SK-N-SH treated with all-trans-retinoic acid at 6 μM for 48 hours (cell line): ENCODE data around the gene BMPR2.

Experiments
- ATAC-seq: fragments of 200-7000 bp; cut with Tn5 transposase; 3 replicates; pipeline ENCODE4 v1.9.1; 2020; ENCODE audit warnings: mild to moderate bottlenecking, moderate library complexity
- ARNTL ChIP-seq: fragments of 450-650 bp; formaldehyde crosslinking; IDR thresholded peaks from 2 replicates; pipeline ENCODE4 v1.5.0; 2020; ENCODE audit warnings: low read depth, mild to moderate bottlenecking, moderate library complexity, borderline replicate concordance
- CREB5 ChIP-seq: fragments of 250-450 bp; sonication (Bioruptor Pico); IDR thresholded peaks from 2 replicates; pipeline ENCODE4 v1.5.1; 2020; ENCODE audit warnings: low read depth, mild to moderate bottlenecking, moderate library complexity
- CSDC2 ChIP-seq: fragments of 250-450 bp; sonication (Bioruptor Pico); IDR thresholded peaks from 2 replicates; pipeline ENCODE4 v1.5.0; 2020; ENCODE audit warnings: mild to moderate bottlenecking, moderate library complexity
- CSRNP3 ChIP-seq: fragments of 250-450 bp; sonication (Bioruptor Pico); IDR thresholded peaks from 2 replicates; pipeline ENCODE4 v1.5.1; 2021; ENCODE audit warnings: mild to moderate bottlenecking, moderate library complexity
- ESRRG ChIP-seq: fragments of 250-450 bp; sonication (Bioruptor Pico); IDR thresholded peaks from 2 replicates; pipeline ENCODE4 v1.6.1; 2021; ENCODE audit warnings: mild to moderate bottlenecking
- GLIS3 ChIP-seq: fragments of 250-450 bp; sonication (Bioruptor Pico); IDR thresholded peaks from 2 replicates; pipeline ENCODE4 v1.5.0; 2020; ENCODE audit warnings: mild to moderate bottlenecking, moderate library complexity
- ISL1 ChIP-seq: fragments of 250-450 bp; sonication (Bioruptor Pico); IDR thresholded peaks from 2 replicates; pipeline ENCODE4 v2.1.2; 2022; ENCODE audit warnings: mild to moderate bottlenecking, moderate library complexity
- PATZ1 ChIP-seq: fragments of 250-450 bp; sonication (Bioruptor Pico); IDR thresholded peaks from 2 replicates; pipeline ENCODE4 v1.8.0; 2020; ENCODE audit warnings: mild to moderate bottlenecking, moderate library complexity, borderline replicate concordance
- POU6F1 ChIP-seq: fragments of 250-450 bp; sonication (Bioruptor Pico); IDR thresholded peaks from 2 replicates; pipeline ENCODE4 v1.8.0; 2021; ENCODE audit warnings: low read depth, mild to moderate bottlenecking, moderate library complexity, borderline replicate concordance
- PPARA ChIP-seq: fragments of 250-450 bp; sonication (Bioruptor Pico); IDR thresholded peaks from 2 replicates; pipeline ENCODE4 v1.5.0; 2020; ENCODE audit warnings: mild to moderate bottlenecking, borderline replicate concordance
- RARB ChIP-seq: fragments of 250-450 bp; sonication (Bioruptor Pico); IDR thresholded peaks from 2 replicates; pipeline ENCODE4 v1.8.0; 2021; ENCODE audit warnings: mild to moderate bottlenecking, moderate library complexity
- SNAI2 ChIP-seq: fragments of 250-450 bp; sonication (Bioruptor Pico); IDR thresholded peaks from 2 replicates; pipeline ENCODE4 v1.5.0; 2020; ENCODE audit warnings: mild to moderate bottlenecking, moderate library complexity
- TCF4 ChIP-seq: fragments of 250-450 bp; sonication (Bioruptor Pico); IDR thresholded peaks from 2 replicates; pipeline ENCODE4 v1.8.0; 2021; ENCODE audit warnings: mild to moderate bottlenecking, moderate library complexity, borderline replicate concordance
- TOX ChIP-seq: fragments of 250-450 bp; sonication (Bioruptor Pico); IDR thresholded peaks from 2 replicates; pipeline ENCODE4 v1.8.0; 2021; ENCODE audit warnings: mild to moderate bottlenecking, moderate library complexity, borderline replicate concordance
- TSHZ2 ChIP-seq: fragments of 250-450 bp; sonication (Bioruptor Pico); IDR thresholded peaks from 2 replicates; pipeline ENCODE4 v1.5.0; 2020; ENCODE audit warnings: mild to moderate bottlenecking, moderate library complexity
- ZC3H10 ChIP-seq: fragments of 250-450 bp; sonication (Bioruptor Pico); IDR thresholded peaks from 2 replicates; pipeline ENCODE4 v1.5.1; 2021; ENCODE audit warnings: mild to moderate bottlenecking, moderate library complexity
- ZNF565 ChIP-seq: fragments of 450-650 bp; formaldehyde crosslinking; conservative IDR thresholded peaks from 2 replicates; pipeline ENCODE4 v1.5.0; 2020; ENCODE audit warnings: low read depth, mild to moderate bottlenecking, moderate library complexity
- ZNF70 ChIP-seq: fragments of 450-650 bp; formaldehyde crosslinking; IDR thresholded peaks from 2 replicates; pipeline ENCODE4 v1.5.0; 2020; ENCODE audit warnings: mild to moderate bottlenecking, moderate library complexity
- ZNF8 ChIP-seq: fragments of 450-650 bp; formaldehyde crosslinking; IDR thresholded peaks from 2 replicates; pipeline ENCODE4 v1.5.0; 2020; ENCODE audit warnings: mild to moderate bottlenecking, moderate library complexity

BMPR2 gene

GRCh38 chr2:202335791-202336467 lies 40.2 kb upstream of the BMPR2 start:
- ATAC-seq = no peak

GRCh38 chr2:202337151-202337550 lies 39.0 kb upstream of the BMPR2 start:
- peak; percentile 36; the same call in 1 of the 3 replicates for ATAC-seq
- TF ChIP-seq ZNF565 (CRISPR knock-in tag) = no peak
- TF ChIP-seq ZNF8 = no peak
- no peak for TF ChIP-seq ISL1 (CRISPR knock-in tag)
- TF ChIP-seq PATZ1 (CRISPR knock-in tag) = no peak
- no peak for TF ChIP-seq CREB5 (CRISPR knock-in tag)
- TF ChIP-seq RARB (CRISPR knock-in tag) = no peak
- TF ChIP-seq ZNF70 (CRISPR knock-in tag) = no peak
- no peak for TF ChIP-seq POU6F1 (CRISPR knock-in tag)
- TF ChIP-seq ESRRG (CRISPR knock-in tag) = no peak
- TF ChIP-seq ZC3H10 (CRISPR knock-in tag) = no peak
- no peak for TF ChIP-seq CSDC2 (CRISPR knock-in tag)
- no peak for TF ChIP-seq ARNTL (CRISPR knock-in tag)
- TF ChIP-seq TSHZ2 (CRISPR knock-in tag) = no peak

More at GRCh38 chr2:202335791-202336467, 40.2 kb upstream of the BMPR2 start:
- TF ChIP-seq TSHZ2 (CRISPR knock-in tag) = no peak

GRCh38 chr2:202337706-202338346 lies 38.3 kb upstream of the BMPR2 start:
- ATAC-seq = no peak
- TF ChIP-seq ZNF70 (CRISPR knock-in tag) (no peak), ISL1 (CRISPR knock-in tag) (no peak), ARNTL (CRISPR knock-in tag) (no peak), CSRNP3 (CRISPR knock-in tag) (no peak), TCF4 (CRISPR knock-in tag) (no peak), GLIS3 (CRISPR knock-in tag) (no peak), PPARA (CRISPR knock-in tag) (no peak), SNAI2 (CRISPR knock-in tag) (no peak), CSDC2 (CRISPR knock-in tag) (no peak), TOX (no peak), TSHZ2 (CRISPR knock-in tag) (no peak), CREB5 (CRISPR knock-in tag) (no peak)
